ENCODE measurements around the gene ZNF574.
A peak's percentile ranks its signal among the peaks of the same experiment; 100 is the strongest.

The ZNF574 gene

GRCh38 chr19:42123765-42124164 is 47.8 kb downstream of the ZNF574 start:
- TF ChIP-seq CTCF (IDR thresholded peaks at IDR 0.05; ENCODE audit: insufficient read depth, low read depth, low read length, missing control alignments): no peak
- peak overlapping the region; percentile 63 for H3K4me3 ChIP-seq (ENCODE audit: low read depth, low read length)
- DNase-seq (ENCODE audit: low read depth): no peak

GRCh38 chr19:42124386-42124901 is 48.5 kb downstream of the ZNF574 start:
- TF ChIP-seq CTCF (IDR thresholded peaks at IDR 0.05; ENCODE audit: insufficient read depth, low read depth, low read length, missing control alignments): no peak
- no peak for DNase-seq (ENCODE audit: low read depth)
- H3K4me3 ChIP-seq (ENCODE audit: low read depth, low read length): no peak overlapping the region

- no peak for DNase-seq (ENCODE audit: low read depth)
- no peak overlapping the region for H3K4me3 ChIP-seq (ENCODE audit: low read depth, low read length)
- no peak for TF ChIP-seq CTCF (IDR thresholded peaks at IDR 0.05; ENCODE audit: insufficient read depth, low read depth, low read length, missing control alignments)
Observed at GRCh38 chr19:42125536-42125935, 49.6 kb downstream of the ZNF574 start.

GRCh38 chr19:42126574-42126973 is 50.6 kb downstream of the ZNF574 start:
- H3K4me3 ChIP-seq (ENCODE audit: low read depth, low read length): no peak overlapping the region
- DNase-seq (ENCODE audit: low read depth): peak; percentile 70
- TF ChIP-seq CTCF (IDR thresholded peaks at IDR 0.05; ENCODE audit: insufficient read depth, low read depth, low read length, missing control alignments): no peak

GRCh38 chr19:42129399-42130253 is 53.7 kb downstream of the ZNF574 start:
- peak overlapping the region; percentile 85 for H3K4me3 ChIP-seq (ENCODE audit: low read depth, low read length)
- DNase-seq (ENCODE audit: low read depth): peak; percentile 93

GRCh38 chr19:42130254-42130573 is 54.2 kb downstream of the ZNF574 start:
- no peak for TF ChIP-seq CTCF (IDR thresholded peaks at IDR 0.05; ENCODE audit: insufficient read depth, low read depth, low read length, missing control alignments)
- peak overlapping the region; percentile 85 for H3K4me3 ChIP-seq (ENCODE audit: low read depth, low read length)
- DNase-seq (ENCODE audit: low read depth): no peak

More at GRCh38 chr19:42129399-42130253, 53.7 kb downstream of the ZNF574 start:
- TF ChIP-seq CTCF (IDR thresholded peaks at IDR 0.05; ENCODE audit: insufficient read depth, low read depth, low read length, missing control alignments): no peak
